KG1 (cell line): ENCODE measurements around the gene ARHGAP35.
"Not testable (repeated sequence)": the region's sequence is repeated elsewhere in the genome, so short reads cannot be mapped to it uniquely, and the experiment has no call there.

Source experiments
- DNase-seq: peaks from one replicate; lab custom pipeline; 2025; lab: John Stamatoyannopoulos, UW

ARHGAP35 gene

DNA sequence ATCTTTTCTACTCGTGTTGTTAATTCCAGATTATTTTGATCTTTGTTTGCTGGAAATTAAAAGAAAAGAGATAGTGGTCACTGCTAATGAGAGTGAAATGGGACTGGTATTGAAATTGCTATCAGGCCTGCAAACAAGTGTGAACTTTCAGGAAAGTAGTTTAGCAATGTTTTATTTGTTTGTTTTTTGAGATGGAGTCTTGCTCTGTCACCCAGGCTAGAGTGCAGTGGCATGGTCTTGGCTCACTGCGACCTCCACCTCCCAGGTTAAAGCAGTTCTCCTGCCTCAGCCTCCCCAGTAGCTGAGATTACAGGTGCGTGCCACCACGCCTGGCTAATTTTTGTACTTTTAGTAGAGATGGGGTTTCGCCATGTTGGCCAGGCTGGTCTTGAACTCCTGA lies 10.4 kb downstream of the ARHGAP35 start:
- not testable (repeated sequence) for DNase-seq

DNA sequence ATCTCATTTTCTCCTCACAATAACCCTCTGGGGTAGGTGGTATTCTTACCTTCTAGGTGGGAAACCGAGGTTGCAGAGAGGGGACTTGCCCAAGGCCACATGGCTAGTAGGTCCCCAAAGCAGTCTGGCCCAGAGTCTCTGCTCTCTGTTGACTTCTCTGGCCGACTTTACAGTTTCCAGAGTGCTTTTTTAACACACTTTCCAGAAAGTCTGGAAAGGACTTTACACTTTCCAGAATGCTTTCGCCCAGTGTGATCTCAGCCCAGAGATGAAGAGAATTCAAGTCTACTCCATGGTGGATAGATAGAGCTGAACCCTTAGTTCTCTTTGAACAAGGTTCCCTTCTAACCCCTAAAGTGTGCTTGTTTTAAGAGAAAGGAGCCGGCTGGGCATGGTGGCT lies 12.2 kb downstream of the ARHGAP35 start:
- DNase-seq = no peak

DNA sequence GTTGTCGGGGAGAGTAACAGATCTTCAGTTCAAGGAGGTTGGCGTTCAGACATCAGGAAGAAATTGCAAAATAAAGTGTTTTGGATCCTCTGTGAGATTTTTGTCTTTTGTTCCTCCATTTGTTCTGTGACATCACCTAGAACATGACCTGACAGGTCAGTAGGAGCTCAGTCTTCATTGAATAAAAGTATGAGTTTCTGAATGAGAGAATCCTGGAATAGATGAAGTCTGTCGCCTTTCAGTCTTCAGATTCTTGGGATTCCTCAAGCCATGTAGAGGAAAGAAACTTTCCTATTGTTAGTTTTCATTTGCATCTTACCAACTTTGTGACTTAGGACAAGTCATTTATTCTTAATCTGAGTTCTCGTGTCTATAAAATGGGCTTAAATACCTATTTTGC lies 14.4 kb downstream of the ARHGAP35 start:
- no peak for DNase-seq

DNA sequence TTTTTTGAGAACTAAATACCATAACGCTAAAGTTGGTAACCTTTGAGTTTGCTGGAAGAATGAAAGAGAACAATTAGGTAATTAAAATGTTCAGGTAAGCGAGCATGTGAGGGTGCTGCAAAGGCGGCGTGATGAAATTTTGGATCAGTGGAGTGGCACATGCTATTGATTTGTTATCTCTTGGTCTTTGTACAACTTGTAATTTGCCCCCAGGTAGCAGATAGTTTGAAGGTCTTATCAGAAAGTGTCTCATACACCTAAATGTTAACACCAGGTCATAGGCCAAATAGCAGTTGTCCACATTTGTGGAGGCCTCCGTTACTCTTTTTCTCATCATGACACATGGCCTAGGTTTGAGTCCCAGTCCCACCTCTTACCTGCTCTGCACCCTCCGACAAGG lies 14.9 kb downstream of the ARHGAP35 start:
- DNase-seq = no peak

DNA sequence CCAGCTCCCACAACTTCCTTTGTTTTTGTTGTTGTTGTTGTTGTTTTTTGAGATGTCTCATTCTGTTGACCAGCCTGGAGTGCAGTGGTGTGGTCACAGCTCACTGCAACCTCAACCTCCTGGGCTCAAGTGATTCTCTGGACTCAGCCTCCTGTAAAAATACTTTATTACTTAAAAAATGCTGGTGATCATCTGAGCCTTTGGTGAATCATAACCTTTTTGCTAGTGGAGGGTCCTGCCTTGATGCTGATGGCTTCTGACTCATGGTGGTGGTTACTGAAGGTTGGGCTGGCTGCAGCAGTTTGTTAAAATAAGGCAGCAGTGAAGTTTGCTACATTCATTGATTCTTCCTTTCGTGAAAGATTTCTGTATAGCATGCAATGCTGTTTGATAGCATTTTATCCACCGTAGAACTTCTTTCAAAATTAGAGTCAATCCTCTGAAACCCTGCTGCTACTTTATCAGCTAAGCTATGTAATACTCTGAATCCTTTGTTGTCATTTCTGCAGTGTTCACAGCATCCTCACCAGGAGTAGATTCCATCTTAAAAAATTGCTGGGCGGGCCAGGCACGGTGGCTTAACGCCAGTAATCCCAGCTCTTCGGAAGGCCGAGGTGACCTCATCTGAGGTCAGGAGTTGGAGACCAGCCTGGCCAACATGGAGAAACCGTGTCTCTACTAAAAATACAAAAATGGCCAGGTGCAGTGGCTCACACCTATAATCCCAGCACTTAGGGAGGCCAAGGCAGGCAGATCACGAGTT lies 18.0 kb downstream of the ARHGAP35 start:
- DNase-seq = no peak

DNA sequence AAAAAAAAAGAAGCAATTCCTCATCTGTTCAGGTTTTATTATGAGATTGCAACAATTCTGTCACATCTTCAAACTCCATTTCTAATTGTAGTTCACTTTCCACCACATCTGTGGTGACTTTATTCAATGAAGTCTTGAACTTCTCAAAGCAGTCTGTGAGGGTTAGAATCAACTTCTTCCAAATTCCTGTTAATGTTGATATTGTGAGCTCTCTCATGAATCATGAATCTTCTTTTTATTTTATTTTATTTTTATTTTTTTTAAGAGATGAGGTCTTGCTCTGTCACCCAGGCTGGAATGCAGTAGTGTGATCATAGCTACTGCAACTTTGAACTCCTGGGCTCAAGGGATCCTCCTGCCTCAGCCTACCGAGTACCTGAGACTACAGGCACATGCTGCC lies 19.6 kb downstream of the ARHGAP35 start:
- no peak for DNase-seq

DNA sequence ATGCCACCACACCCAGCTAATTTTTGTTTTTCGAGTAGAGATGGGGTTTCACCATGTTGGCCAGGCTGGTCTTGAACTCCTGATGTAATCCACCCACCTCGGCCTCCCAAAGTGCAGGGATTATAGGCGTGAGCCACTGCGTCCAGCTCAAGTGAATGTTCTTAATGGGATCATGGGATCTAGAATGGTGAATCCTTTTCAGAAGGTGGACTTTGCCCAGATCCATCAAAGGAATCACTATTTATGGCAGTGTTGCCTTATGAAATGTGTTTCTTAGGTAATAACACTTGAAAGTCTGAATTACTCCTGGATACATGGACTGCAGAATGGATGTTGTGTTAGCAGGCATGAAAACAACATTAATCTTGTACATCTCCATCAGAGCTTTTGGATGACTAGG lies 20.3 kb downstream of the ARHGAP35 start:
- DNase-seq = no peak

DNA sequence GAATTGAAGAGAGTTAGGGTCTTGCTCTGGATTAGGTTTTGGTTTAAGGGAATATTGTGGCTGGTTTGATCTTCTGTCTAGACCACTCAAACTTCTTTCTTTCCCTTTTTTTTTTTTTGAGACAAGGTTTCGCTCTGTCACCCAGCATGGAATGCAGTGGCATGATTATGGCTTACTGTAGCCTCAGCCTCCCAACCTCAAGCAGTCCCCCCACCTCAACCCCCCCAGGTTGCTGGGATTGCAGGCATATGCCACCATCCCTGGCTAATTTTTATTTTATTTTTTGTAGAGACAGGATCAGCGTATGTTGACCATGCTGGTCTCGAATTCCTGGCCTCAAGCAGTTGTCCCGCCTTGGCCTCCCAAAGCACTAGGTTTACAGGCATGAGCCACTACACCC lies 21.2 kb downstream of the ARHGAP35 start:
- no peak for DNase-seq

DNA sequence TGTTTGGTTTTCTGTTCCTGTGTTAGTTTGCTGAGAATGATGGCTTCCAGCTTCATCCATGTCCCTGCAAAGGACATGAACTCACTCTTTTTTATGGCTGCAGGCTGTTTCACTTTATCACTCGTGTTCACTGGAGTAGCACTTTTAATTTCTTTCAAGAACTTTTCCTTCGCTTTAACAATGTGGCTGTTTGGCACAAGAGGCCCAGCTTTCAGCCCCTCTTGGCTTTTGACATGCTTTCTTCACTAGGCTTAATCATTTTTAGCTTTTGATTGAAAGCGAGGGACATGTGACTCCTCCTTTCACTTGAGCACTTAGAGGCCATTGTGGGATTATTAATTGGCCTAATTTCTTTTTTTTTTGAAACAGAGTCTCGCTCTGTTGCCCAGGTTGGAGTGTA lies 22.0 kb downstream of the ARHGAP35 start:
- not testable (repeated sequence) for DNase-seq

DNA sequence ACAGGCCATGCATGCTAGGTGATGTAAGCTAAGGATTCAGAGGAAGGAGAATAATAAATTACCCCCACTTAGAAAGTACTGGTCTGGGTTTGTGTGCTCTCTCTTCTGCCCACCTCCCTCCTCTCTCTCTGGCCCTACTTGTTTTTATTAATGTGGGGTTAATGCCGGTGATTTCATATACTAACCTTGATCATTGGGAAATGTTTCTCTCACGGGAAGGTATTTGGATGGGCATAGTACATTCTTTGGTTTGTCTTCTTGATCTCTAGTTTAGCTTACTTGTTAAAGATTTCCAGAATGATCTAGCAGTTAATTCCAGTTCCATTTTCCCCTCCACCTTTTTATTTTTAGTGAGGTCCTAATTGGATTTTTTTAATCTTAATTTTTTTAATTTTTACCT lies 24.6 kb downstream of the ARHGAP35 start:
- DNase-seq = no peak

DNA sequence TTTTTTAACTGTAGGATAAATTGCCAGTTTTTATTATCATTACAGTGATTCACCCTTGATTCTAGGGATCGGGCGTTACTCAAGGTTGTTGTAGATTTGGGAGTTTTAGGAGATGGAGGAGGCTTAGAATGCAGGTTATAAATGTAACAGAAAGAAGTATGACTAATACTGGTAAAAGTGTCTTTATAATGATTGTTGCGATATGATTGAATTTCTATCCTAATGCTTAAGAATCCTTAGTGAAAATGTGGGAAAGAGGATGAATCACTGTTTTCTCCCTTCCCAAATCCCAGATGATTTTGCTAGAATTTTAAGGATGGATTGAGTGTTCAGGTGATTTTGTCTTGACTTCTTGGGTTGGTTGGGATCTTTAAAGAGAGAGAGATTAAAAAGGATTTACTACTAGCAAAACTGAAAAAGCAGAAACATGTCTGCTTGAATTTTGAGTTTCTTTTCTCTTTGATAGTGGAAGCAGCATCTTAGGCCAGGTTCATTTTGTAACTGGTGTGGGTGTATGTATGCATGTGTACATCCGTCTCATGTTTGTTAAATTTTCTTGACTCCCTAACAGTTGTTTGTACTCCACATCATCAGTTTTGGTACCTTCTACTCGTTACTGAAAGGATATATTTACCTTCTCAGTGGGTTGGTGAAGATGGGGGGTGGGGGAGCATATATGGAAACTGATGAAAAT lies 25.9 kb downstream of the ARHGAP35 start:
- no peak for DNase-seq

DNA sequence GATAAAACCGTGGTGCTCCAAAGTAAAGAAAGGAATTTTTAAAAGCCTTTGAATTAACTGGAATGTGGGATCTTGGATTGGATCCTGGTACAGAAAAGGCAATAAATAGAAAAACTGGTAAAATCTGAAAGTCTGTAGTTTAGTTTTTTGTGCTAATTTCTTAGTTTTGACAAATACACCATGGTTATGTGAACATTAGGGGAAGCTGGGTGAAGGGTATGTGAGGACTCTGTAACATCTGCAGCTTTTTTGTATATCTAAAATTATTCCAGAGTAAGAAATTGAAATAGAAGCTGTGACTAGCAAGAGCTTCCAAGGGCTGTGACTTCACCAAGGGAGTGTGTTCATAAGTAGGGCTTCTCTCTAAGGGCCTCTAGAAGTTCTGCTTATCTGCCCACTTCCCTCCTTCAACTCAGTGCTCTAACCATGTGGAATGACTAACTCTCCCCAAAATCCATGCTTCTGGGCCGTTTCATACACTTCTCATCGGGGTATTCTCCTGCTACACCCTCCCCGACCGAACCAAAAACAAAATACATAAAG lies 26.5 kb downstream of the ARHGAP35 start:
- no peak for DNase-seq

DNA sequence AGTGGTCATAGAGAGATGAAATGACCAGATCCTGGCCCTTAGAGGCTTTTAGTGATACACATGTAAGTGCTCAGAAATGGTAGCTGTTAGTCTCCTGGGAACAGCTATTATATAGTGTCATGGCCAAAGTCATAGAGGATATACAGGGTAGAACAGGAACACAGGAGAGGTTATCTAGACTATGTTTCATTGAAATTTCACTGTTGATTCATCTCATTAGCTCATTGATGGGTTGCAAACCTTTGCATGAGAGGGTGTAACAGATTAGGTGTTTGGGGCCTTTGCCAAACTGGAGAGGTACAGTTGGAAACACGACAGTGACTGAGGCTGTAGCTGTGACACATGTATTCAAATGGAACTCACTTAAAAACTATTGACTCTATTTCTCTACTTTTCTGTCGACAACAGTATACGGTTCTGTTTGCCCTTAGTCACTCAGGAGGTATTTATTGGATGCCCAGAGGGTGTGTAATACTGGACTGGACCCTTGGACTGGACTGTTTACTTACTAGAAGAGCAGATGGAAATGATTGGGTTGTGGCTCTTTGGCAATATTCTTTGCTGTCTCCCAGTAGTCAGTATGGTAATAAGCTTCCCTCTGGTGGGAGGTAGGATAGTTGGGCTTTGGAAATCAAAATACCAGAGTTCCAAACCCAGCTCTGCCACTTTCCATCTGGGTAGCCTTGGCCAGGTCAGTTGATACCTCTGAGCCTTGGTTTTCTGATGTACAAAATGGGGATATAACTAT lies 29.8 kb downstream of the ARHGAP35 start:
- no peak for DNase-seq

DNA sequence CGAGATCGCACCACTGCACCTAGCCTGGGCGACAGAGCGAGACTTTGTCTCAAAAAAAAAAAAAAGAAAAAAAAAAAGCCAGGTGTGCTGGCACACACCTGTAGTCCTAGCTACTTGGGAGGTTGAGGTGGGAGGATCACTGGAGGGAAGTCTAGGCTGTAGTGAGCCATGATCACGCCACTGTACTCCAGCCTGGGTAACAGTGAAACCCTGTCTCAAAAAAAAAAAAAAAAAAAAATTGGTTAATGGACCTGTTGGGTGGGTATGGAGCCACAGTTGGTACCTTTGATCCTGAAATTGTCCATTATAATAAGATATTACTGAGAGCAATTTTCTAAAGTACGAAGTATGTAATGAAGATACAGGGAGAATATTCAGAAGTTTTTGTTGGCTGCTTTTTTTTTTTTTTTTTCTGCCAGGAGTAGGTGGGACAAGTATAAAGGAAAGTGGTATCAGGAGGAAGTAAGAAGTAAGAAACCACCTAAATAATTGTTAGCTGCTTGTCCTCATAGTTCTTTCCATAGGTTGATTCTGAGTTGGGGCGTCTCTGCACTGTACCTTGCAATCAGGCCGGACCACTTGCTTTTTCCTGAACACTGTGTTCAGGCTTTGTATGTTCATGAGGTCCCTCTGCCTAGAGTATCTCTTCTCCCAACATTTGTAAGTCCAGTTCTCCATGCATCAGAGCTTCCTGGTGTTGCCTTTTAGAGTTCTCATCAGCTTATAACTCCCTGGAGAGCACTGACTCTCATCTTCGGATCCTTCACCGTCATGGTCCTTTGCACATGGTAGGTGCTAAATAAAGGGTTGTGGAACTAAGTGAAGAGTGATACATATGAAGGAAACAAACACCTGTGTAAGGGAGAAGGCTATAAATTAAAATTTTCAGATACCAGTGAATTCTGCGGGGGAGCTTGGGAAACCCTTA lies 31.7 kb downstream of the ARHGAP35 start:
- DNase-seq = no peak

DNA sequence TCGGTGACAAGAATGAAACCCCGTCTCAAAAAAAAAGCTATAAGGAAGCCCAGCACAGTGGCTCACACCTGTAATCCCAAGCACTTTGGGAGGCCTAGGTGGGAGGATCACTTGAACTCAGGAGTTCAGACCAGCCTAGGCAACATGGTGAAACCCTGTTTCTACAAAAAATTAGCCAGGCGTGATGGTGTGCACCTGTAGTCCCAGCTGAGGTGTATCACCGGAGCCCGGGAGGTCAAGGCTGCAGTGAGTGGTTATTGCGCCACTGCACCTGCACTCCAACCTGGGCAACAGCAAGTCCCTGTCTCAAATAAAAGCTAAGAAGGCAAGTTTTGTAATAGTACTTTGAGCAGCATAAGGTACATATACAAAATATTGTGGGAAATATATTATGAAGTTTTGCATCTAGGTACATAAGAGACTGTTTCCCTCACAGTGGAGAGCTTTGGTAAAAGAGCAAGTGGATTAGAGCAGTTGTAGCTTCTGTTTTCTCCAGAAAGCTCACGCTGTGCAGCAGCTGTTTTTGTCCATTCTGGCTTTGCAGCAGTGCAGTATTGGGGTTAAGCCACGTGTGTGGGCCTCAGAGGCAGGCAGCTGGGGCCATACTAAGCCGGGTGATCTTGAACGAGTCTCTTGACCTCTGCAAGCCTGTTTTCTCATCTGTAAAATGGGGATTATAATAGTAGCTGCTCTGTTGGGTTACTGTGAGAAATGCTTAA lies 35.4 kb downstream of the ARHGAP35 start:
- DNase-seq = no peak

DNA sequence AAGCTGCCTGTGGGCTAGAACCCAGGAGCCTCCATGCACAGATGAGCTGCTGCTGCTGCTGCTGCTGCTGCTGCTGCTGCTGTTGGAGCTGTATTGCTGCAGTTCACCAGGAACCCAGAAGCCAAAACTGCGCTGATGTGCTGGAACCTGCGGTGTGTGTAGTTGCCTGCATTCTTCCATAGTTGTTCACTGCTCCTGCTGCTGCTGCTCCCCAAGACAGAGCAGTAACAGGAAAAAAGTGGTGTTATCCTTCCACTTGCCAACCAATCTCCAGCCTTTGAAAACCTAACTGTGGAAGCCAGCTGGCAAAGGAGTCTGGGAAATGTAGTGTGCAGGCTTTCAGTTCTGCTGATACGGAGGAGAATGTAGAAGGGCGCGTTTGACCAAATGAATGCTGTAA lies 37.9 kb downstream of the ARHGAP35 start:
- no peak for DNase-seq

DNA sequence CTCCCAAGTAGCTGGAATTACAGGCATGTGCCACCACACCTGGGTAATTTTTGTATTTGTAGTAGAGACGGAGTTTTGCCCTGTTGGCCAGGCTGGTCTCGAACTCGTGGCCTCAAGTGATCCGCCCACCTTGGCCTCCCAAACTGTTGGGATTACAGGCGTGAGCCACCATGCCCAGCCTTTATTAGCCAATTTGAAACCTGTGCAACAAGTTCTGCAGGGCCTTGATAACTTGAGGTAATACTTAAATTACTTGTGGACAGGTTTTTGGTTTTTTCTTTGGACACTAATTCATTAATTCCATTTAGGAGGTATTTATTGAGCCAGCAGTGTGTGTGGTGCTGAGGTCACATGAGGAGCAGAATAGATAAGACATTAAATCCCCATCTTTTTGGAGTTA lies 39.5 kb downstream of the ARHGAP35 start:
- no peak for DNase-seq

DNA sequence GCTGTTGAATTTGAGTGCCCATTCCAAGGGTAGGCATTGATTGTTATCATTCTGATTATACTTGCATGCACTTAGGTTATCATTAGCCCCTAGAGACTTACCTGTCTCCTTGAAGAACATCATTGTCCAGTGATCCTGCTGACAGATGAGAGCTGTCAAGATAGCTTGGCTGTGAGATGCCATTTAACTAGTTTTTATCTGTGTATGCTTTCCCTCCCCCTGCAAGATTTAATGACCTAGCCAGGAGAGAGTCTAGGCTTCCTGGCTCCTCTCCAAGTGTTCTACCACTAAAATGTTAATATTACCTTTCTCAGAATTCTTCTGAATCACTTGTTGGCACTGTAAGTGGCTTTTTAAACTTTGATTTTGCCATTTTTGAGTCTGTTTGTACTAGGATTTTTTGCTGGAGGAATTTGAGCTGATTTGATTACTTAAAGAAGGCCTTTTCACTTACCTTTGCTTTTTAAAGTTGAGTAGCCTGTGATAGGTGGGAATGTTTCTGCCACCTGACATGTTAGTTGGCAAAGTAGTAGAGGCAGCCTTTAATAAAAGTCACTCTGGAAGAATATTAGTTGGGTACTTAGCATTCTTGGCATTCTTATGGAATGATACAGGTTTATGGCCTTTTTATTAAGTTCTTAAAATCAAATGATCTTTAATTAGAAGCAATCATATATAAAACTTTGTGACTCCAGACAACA lies 41.1 kb downstream of the ARHGAP35 start:
- DNase-seq = no peak

DNA sequence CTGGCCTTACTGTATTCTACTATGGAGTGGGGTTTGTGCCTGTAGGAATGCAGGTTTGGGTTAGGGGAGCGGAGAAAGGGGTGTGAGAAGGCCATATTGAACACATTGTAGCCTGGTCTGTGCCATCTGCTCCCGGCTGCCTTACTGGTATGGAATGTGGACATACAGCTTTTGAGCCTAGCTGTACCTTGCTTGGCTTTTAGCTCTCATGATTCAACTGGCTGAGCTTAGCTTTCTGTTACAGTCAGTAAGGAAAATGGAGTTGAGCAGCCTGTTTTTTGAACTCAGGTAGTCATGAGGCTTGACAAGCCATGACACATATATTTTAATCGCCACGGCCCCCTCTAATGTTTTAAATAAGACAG lies 41.6 kb downstream of the ARHGAP35 start:
- DNase-seq = no peak

DNA sequence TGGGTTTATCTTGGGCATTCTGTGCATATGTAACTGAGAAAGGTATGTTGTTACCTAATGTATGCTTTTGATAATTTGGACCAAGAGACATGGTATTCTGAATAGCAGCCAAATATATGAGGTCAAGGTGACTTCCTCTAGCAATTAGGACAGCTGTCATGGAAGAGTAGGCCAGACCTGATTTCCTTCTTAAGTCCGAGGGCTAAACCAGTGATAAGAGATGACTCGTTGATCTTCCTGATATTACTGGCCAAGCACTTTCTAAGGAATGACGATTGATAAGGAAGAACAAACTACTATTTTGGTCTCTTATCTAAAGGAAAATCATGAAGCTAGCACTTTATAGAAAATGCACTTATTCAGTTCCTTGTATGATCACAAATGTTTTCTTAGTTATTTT lies 42.7 kb downstream of the ARHGAP35 start:
- DNase-seq = no peak
